Breast epithelium (tissue), 4 donors: ENCODE data around the gene SORCS3. TPM values are rescaled to one million over a fixed set of nuclear protein-coding genes. Genes with fewer than 3 reads are reported as not detected.

ENCODE experiments used
- DNase-seq, 2 donors: peaks; one replicate each; pipeline ENCODE4 v3.0.0-alpha.2; 2019; ENCODE audit warnings: low spot score in 2 of 2
- H3K27ac ChIP-seq, 2 donors: fragments of 200-600 bp; sonication (generic) in 1 of 2; one replicate each; pipeline ENCODE4 v1.5.1; 2016 to 2019; ENCODE audit warnings: mild to moderate bottlenecking in 1 of 2
- H3K27me3 ChIP-seq, 2 donors: fragments of 200-600 bp; sonication (generic) in 1 of 2; one replicate each; pipeline versions ENCODE4 v1.5.1 to v1.6.0; 2017 to 2019; ENCODE audit warnings: control low read depth in 1 of 2, mild to moderate bottlenecking in 1 of 2
- H3K36me3 ChIP-seq: fragments of 200-600 bp; one replicate; pipeline ENCODE4 v1.5.1; 2019
- H3K4me1 ChIP-seq, 2 donors: fragments of 200-600 bp; sonication (generic); one replicate each; pipeline ENCODE4 v1.5.1; 2016 to 2019; ENCODE audit warnings: control low read depth in 1 of 2
- H3K4me3 ChIP-seq, 3 donors: fragments of 200-600 bp; sonication (generic); 1 replicate in 2 of 3; 2 replicates in 1 of 3; pipeline ENCODE4 v1.5.1; 2016 to 2019; ENCODE audit warnings: mild to moderate bottlenecking in 3 of 3, moderate library complexity in 2 of 3
- H3K9me3 ChIP-seq, 2 donors: fragments of 200-600 bp; sonication (generic) in 1 of 2; one replicate each; pipeline ENCODE4 v1.5.1; 2016 to 2019; ENCODE audit warnings: control low read depth in 1 of 2
- POLR2A ChIP-seq: fragments of 450-650 bp; IDR thresholded peaks from one replicate; pipeline ENCODE4 v1.6.1; 2016; ENCODE audit warnings: antibody characterized with exemption, mild to moderate bottlenecking, moderate library complexity
- POLR2AphosphoS5 ChIP-seq, 3 donors: sonication (generic); formaldehyde crosslinking; IDR thresholded peaks; one replicate each; pipeline ENCODE4 v1.6.1; 2017; ENCODE audit warnings: antibody characterized with exemption in 3 of 3
- intact Hi-C: fragments of 100-400 bp; cut with DNase I; formaldehyde crosslinking; loops from one replicate; pipeline ENCODE4 v1.15.1; 2023; ENCODE audit warnings: low total_unique reads
- total RNA-seq, 3 donors: library from RNA; depleted of rRNA; stranded (reverse); fragments of >200 nt; gene quantifications; one replicate each; pipeline ENCODE4 v1.1.0, GENCODE V29; 2016
- TF ChIP-seq, protein P1 (sequence below), 3 donors: fragments of 450-650 bp; IDR thresholded peaks; one replicate each; pipeline ENCODE4 v1.5.1; 2016 to 2017; ENCODE audit warnings: antibody characterized with exemption in 3 of 3, mild to moderate bottlenecking in 3 of 3, moderate library complexity in 3 of 3

Gene SORCS3
- total RNA-seq, 3 donors from 2014 or later: under 0.01 to 0.16 TPM; not detected in 1

DNA sequence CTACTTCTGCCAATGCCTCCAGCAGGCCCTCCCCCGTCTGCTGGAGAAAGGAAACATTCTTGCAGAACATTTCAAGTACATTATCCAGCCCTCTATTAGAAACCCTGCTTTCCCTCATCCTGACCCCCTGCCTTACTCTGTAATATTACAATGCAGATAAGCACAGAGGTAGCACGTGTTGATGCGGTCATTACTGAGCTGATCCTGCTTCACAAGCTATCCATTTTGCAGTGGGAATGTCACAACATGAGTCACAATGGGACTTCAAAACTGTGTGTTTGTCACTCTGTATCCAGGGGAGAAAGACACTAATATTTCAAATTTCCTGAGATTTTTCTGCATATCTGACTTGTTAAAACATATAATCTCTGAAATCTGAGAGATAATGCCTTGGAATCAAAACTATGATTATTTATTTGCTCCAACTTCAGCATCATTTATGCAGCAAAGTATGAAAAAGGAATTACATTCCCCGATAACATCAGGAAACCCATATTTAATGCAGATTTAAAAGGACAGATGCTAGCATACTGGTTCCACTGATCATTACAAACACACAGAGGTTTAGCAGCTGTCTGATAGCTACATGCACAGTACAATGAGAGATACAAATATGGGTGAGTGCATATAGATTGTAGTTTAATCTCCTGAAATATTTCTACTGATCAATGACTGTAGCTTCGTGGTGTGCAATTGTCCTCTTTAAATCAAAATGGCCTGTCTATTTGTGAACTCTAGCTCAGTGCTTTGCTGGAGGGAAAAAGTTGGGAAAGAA lies 239.7 kb downstream of the SORCS3 start:
- no peaks in the 10 kb centered on the region for H3K27me3 ChIP-seq
- no peak for DNase-seq
- no peaks in the 10 kb centered on the region for H3K4me1 ChIP-seq
- H3K9me3 ChIP-seq: no peaks in the 10 kb centered on the region
- TF ChIP-seq, protein P1, sequence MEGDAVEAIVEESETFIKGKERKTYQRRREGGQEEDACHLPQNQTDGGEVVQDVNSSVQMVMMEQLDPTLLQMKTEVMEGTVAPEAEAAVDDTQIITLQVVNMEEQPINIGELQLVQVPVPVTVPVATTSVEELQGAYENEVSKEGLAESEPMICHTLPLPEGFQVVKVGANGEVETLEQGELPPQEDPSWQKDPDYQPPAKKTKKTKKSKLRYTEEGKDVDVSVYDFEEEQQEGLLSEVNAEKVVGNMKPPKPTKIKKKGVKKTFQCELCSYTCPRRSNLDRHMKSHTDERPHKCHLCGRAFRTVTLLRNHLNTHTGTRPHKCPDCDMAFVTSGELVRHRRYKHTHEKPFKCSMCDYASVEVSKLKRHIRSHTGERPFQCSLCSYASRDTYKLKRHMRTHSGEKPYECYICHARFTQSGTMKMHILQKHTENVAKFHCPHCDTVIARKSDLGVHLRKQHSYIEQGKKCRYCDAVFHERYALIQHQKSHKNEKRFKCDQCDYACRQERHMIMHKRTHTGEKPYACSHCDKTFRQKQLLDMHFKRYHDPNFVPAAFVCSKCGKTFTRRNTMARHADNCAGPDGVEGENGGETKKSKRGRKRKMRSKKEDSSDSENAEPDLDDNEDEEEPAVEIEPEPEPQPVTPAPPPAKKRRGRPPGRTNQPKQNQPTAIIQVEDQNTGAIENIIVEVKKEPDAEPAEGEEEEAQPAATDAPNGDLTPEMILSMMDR (IDR thresholded peaks at IDR 0.05): no peak
- TF ChIP-seq POLR2AphosphoS5 (IDR thresholded peaks at IDR 0.05): no peak
- TF ChIP-seq POLR2A: no peak
- no peaks in the 10 kb centered on the region for H3K36me3 ChIP-seq
- no peak overlapping the region for H3K4me3 ChIP-seq
- H3K27ac ChIP-seq: no peak overlapping the region
- intact Hi-C loops: no loop called here

DNA sequence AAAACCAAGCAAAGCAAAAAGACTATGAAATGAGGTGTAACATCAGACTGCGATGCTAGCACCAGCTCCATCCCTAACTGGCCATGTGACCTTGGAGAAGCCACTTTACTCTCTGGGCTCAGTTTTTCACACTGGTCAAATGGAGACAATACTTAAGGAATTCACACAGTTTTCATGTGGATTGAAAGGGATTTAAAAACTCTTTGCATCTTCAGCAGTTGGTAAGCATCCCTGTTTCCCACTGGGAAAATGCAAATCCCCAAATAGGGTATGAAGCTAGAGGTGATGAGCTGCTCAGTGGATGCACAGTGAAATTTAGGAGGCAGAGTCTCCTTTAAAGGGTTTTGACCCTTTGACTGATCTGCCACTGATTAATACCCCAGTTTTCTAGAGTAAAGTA lies 240.7 kb downstream of the SORCS3 start:
- Histone ChIP-seq H3K4me1 (no peaks in the 10 kb centered on the region), H3K27ac (no peak overlapping the region), H3K27me3 (no peaks in the 10 kb centered on the region), H3K36me3 (no peaks in the 10 kb centered on the region), H3K9me3 (no peaks in the 10 kb centered on the region), H3K4me3 (no peak overlapping the region)
- intact Hi-C loops: no loop called here
- no peak for DNase-seq
- no peak for TF ChIP-seq POLR2A
- TF ChIP-seq, protein P1 (IDR thresholded peaks at IDR 0.05): no peak
- TF ChIP-seq POLR2AphosphoS5 (IDR thresholded peaks at IDR 0.05): no peak

DNA sequence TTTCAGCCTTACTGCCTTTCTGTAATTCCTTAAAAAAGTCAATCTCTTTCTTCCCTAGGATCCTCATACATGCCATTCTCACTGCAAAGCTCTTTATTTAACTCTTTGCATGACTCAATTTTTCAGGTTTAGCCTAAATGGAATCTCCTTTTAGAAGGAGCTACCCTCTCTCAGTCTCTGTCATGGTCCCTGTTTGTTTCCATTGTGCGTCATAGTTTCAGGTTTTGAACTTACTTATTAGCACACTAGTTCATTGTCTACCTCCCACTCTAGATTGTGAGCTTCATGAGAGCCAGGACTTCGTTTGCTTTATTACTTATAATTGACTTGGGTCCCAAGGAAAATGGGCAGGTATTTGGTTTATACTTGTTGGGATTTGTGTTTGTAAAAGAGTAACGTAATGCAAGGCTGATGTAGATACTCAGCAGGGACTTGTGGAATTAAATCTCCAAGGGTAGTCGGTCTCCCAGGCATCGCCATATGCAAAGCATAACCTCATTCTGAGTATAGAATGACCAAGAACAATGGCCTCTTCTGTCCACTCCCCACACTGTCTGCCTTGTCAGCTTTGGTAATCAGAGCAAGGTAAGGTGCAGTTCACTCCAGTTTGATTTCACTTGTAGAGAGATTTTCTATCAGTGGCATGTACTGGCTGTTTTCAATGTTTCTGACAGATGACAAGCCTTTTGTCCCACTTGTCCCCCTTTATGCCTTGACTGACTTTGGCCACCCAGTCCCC lies 252.0 kb downstream of the SORCS3 start:
- Histone ChIP-seq H3K27ac (no peak overlapping the region), H3K4me3 (no peak overlapping the region), H3K36me3 (no peaks in the 10 kb centered on the region), H3K9me3 (peaks cover 4 to 24% of the 10 kb centered on the region in 2 donors), H3K27me3 (peaks cover 0 to 10% of the 10 kb centered on the region in 2 donors), H3K4me1 (no peaks in the 10 kb centered on the region)
- intact Hi-C loops: no loop called here
- TF ChIP-seq, protein P1 (IDR thresholded peaks at IDR 0.05): no peak
- no peak for TF ChIP-seq POLR2A
- TF ChIP-seq POLR2AphosphoS5 (IDR thresholded peaks at IDR 0.05): no peak
- no peak for DNase-seq

DNA sequence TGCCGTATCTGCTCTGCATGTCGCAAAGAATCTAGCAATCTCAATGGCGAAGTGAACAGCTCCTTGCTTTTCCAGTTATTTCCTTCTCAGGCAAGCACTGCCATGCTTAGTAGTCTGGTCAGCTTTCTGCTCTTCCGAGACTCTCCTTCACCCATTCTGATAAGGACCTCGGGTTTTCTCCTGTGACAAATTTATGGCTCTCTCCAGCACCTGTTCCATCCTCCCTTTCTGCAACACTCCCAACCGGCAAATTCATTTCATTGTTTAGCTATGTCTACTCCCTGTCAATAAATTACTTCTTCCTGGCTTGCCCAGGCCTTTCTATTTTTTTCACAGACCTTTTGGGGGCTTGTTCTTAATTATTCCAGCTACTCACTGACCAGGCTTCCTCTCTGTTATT lies 252.6 kb downstream of the SORCS3 start:
- Histone ChIP-seq H3K4me3 (no peak overlapping the region), H3K27me3 (peaks cover 0 to 10% of the 10 kb centered on the region in 2 donors), H3K4me1 (no peaks in the 10 kb centered on the region), H3K36me3 (no peaks in the 10 kb centered on the region), H3K27ac (no peak overlapping the region), H3K9me3 (peaks cover 4 to 17% of the 10 kb centered on the region in 2 donors)
- TF ChIP-seq, protein P1 (IDR thresholded peaks at IDR 0.05): no peak
- no peak for TF ChIP-seq POLR2A
- no peak for TF ChIP-seq POLR2AphosphoS5 (IDR thresholded peaks at IDR 0.05)
- DNase-seq: no peak
- intact Hi-C loops: no loop called here

DNA sequence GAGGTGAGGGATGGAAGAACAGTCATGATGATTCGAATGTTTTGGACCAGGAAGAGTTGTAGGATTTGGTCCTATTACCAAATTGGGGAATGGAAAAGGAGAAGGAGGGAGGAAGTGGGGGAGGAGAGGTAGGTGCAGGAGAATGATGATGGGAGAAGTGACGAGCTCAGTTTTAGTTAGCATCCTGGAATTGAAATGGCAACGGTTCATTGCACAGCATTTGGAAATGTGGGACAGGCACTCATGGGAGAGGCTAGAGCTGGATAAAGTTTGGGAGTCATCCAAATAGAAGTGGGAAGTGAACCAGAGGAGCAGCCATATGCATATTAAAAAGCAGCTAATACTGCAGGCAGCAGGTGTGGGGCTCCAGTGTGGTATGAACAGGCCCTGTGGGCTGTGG lies 253.6 kb downstream of the SORCS3 start:
- Histone ChIP-seq H3K36me3 (no peaks in the 10 kb centered on the region), H3K27ac (no peak overlapping the region), H3K4me1 (no peaks in the 10 kb centered on the region), H3K9me3 (peaks cover under 1 to 9% of the 10 kb centered on the region in 2 donors), H3K4me3 (no peak overlapping the region), H3K27me3 (peaks cover 0 to 10% of the 10 kb centered on the region in 2 donors)
- intact Hi-C loops: no loop called here
- no peak for DNase-seq
- TF ChIP-seq, protein P1 (IDR thresholded peaks at IDR 0.05): no peak
- TF ChIP-seq POLR2A (no peak), POLR2AphosphoS5 (IDR thresholded peaks at IDR 0.05) (no peak)
